Measurements from ENCODE around the gene TBC1D8B.
A peak's percentile ranks its signal among the peaks of the same experiment; 100 is the strongest.
"Not testable (repeated sequence)": the region's sequence is repeated elsewhere in the genome, so short reads cannot be mapped to it uniquely, and the experiment has no call there.

The TBC1D8B gene

GRCh38 chrX:106802388-106803275 is at the start of gene TBC1D8B:
Gene TBC1D8B (plus strand): TSS chrX:106802673. CDS start chrX:106802854, 181 bp downstream.
- DNase-seq (ENCODE audit: low spot score): peak; percentile 19

DNA sequence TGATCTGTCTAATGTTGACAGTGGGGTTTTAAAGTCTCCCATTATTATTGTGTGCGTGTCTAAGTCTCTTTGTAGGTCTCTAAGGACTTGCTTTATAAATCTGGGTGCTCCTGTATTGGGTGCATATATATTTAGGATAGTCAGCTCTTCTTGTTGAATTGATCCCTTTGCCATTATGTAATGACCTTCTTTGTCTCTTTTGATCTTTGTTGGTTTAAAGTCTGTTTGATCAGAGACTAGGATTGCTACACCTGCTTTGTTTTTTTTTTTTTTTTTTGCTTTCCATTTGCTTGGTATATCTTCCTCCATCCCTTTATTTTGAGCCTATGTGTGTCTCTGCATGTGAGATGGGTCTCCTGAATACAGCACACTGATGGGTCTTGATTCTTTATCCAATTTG is 33.2 kb upstream of the TBC1D8B start:
- not testable (repeated sequence) for DNase-seq (ENCODE audit: low spot score)

GRCh38 chrX:106774981-106775380 is 27.5 kb upstream of the TBC1D8B start:
- DNase-seq (ENCODE audit: low spot score): no peak

- DNase-seq (ENCODE audit: low spot score): no peak
Observed at GRCh38 chrX:106780264-106780663, 22.2 kb upstream of the TBC1D8B start.

- DNase-seq (ENCODE audit: low spot score): no peak
Observed at GRCh38 chrX:106780664-106781377, 21.7 kb upstream of the TBC1D8B start.

- DNase-seq (ENCODE audit: low spot score): no peak
Observed at GRCh38 chrX:106783716-106784115, 18.8 kb upstream of the TBC1D8B start.

DNA sequence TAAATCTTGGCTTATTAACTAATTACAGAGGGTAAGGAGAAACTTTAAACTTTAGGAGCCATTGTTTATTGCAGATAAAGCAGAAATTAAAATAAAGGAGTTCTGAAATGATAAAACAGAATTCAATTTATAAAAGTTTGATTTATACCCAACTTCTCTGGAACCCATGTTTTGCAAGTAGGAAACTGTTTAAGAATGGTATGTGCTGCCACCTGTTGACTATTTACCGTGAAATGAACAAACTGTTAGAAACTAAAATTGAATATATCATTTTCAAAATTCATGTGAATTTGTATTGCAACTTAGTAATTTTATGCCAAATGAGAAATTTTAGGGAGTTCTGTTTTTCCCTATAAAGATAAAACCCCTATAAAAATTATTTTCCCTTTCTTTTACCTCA is 11.0 kb upstream of the TBC1D8B start:
- no peak for DNase-seq (ENCODE audit: low spot score)

GRCh38 chrX:106802063-106802387 is 448 bp upstream of the TBC1D8B start:
- no peak for DNase-seq (ENCODE audit: low spot score)

- DNase-seq (ENCODE audit: low spot score): no peak
Observed at GRCh38 chrX:106811131-106811910, 8.8 kb downstream of the TBC1D8B start.

GRCh38 chrX:106812930-106813329 is 10.5 kb downstream of the TBC1D8B start:
- not testable (repeated sequence) for DNase-seq (ENCODE audit: low spot score)

- DNase-seq (ENCODE audit: low spot score): not testable (repeated sequence)
Observed at GRCh38 chrX:106814093-106814492, 11.6 kb downstream of the TBC1D8B start.

GRCh38 chrX:106862972-106863688 is 60.7 kb downstream of the TBC1D8B start:
- peak; percentile 2 for DNase-seq (ENCODE audit: low spot score)

GRCh38 chrX:106863697-106864096 is 61.2 kb downstream of the TBC1D8B start:
- no peak for DNase-seq (ENCODE audit: low spot score)

- DNase-seq (ENCODE audit: low spot score): not testable (repeated sequence)
Observed at GRCh38 chrX:106872796-106873195, 70.3 kb downstream of the TBC1D8B start.

GRCh38 chrX:106874075-106874474 is 71.6 kb downstream of the TBC1D8B start:
- peak; percentile 4 for DNase-seq (ENCODE audit: low spot score)

- DNase-seq (ENCODE audit: low spot score): no peak
Observed at GRCh38 chrX:106875151-106875550, 72.7 kb downstream of the TBC1D8B start.

- no peak for DNase-seq (ENCODE audit: low spot score)
Observed at GRCh38 chrX:106889468-106889867, 87.0 kb downstream of the TBC1D8B start.

DNA sequence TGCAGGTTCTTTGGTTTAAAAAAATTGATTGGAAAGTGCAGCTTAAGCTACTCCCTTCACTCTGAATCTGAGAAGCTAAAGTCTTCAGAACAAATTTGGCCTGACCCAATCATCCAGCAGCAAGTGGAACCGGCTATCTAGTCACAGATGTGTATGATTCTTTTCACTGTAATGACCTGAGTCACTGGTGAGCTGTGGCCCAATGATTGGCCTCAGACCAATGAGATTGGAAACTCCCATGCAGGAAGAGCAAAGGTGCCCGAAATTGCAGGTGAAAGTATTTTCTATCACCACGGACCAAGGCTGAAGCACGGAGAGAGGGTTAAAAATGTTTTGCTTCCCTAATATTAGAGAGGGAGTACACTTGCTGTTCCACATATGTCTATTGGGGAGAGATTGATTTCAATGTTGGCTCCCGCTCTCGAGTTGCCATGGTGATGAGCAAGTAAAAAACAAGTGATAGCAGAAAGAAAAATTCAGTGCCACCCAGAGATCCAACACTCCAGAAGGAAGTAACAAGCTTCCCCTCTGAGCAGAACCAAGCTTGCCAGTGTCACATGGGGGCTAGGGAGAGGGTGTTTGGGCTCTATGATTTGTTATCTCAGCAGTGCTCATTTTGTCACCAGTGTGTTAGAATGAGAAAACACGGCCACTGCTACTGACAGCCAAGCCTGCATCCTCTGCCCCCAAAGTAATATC is 89.4 kb downstream of the TBC1D8B start:
- no peak for DNase-seq (ENCODE audit: low spot score)

- DNase-seq (ENCODE audit: low spot score): peak; percentile 12
Observed at GRCh38 chrX:106894392-106894909, 92.0 kb downstream of the TBC1D8B start.

DNA sequence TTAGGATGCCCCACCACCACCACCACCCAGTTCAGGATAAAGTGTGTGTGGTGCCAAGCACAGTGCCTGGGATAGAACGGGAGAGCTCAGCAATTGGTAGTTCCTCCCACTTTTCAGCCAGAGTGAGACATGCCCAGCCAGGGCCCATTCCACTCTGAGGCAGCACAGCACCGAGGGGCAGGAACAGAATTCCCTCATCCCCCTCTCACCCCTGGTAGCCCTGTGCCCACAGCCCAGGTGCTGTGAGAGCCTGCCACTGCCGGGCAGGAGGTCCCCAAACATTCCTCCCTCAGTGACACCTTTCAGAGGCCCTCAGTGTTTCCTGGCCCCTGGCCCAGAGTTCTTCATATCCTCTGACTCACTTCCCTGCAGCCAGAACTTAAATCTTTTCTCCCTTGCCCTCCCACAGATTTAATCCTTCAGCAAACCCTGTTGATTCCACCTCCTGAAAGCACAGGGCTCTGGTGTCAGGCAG is 92.5 kb downstream of the TBC1D8B start:
- DNase-seq (ENCODE audit: low spot score): no peak

DNA sequence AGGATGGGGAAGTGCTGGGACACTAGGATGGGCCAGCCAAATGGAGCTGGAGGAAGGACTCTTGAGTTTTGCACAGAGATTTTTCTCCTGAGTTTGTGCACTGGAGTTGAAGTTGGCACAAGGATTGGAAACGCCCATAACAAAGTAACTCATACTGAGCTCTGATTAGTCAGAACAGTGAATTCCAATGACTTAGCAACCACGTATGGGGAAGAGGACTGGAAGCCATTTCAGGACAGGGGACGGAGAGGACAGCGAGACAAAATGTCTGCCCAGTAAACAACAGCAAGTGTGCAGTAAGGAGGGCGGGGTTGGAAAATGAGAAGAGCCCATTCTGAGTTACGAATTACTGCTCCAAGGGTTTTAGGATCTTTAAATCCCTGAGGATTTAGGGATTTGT is 94.8 kb downstream of the TBC1D8B start:
- no peak for DNase-seq (ENCODE audit: low spot score)

All from germinal center (tissue), 1 donor.